Astrocyte (in vitro differentiated cells and primary cell): ENCODE data around the gene CRTAP. TPM values are rescaled to one million over a fixed set of nuclear protein-coding genes. Genes with fewer than 3 reads are reported as not detected.

Source experiments
- DNase-seq: peaks from one replicate; pipeline ENCODE4 v3.0.0-alpha.2; 2010; ENCODE audit warnings: low read depth
- FAIRE-seq: peaks from 2 replicates; lab custom pipeline; 2011; peaks lifted over from hg19 to GRCh38; lab: Jason Lieb, UNC
- H2AFZ ChIP-seq: 2 replicates; pipeline ENCODE4 v1.6.0; 2012; ENCODE audit warnings: low read depth, low read length, inconsistent platforms
- H3K27ac ChIP-seq: 2 replicates; pipeline ENCODE4 v1.5.1; 2011; ENCODE audit warnings: low read depth, low read length, inconsistent platforms
- H3K27me3 ChIP-seq: 2 replicates; pipeline ENCODE4 v1.6.0; 2011; ENCODE audit warnings: low read length, inconsistent platforms; ENCODE audit not compliant: insufficient read depth
- H3K36me3 ChIP-seq: 2 replicates; pipeline ENCODE4 v1.5.1; 2011; ENCODE audit warnings: low read length, inconsistent platforms; ENCODE audit not compliant: insufficient read depth
- H3K4me1 ChIP-seq: 2 replicates; pipeline ENCODE4 v1.5.1; 2011; ENCODE audit warnings: low read length, inconsistent platforms; ENCODE audit not compliant: insufficient read depth
- H3K4me2 ChIP-seq: 2 replicates; pipeline ENCODE4 v1.6.0; 2012; ENCODE audit warnings: low read length, inconsistent platforms
- H3K4me3 ChIP-seq: 2 replicates; pipeline ENCODE4 v1.5.1; 2011; ENCODE audit warnings: low read depth, mild to moderate bottlenecking, low read length, inconsistent platforms; ENCODE audit not compliant: insufficient read depth
- H3K79me2 ChIP-seq: 2 replicates; pipeline ENCODE4 v1.6.0; 2012; ENCODE audit warnings: mild to moderate bottlenecking, low read length, inconsistent platforms; ENCODE audit not compliant: insufficient read depth
- H3K9ac ChIP-seq: 2 replicates; pipeline ENCODE4 v1.6.0; 2012; ENCODE audit warnings: mild to moderate bottlenecking, low read length, inconsistent platforms
- H3K9me3 ChIP-seq: 2 replicates; pipeline ENCODE4 v1.5.1; 2012; ENCODE audit warnings: low read depth, mild to moderate bottlenecking, low read length, inconsistent platforms; ENCODE audit not compliant: insufficient read depth
- H4K20me1 ChIP-seq: 2 replicates; pipeline ENCODE4 v1.6.0; 2012; ENCODE audit warnings: low read length, inconsistent platforms; ENCODE audit not compliant: insufficient read depth
- H3K27ac Mint-ChIP-seq: one replicate; pipeline ENCODE4 v1.8.0; 2021; ENCODE audit warnings: mild to moderate bottlenecking, mixed read lengths; ENCODE audit not compliant: unreplicated experiment
- H3K27me3 Mint-ChIP-seq: one replicate; pipeline ENCODE4 v1.8.0; 2021; ENCODE audit warnings: low read depth, mixed read lengths; ENCODE audit not compliant: unreplicated experiment
- H3K36me3 Mint-ChIP-seq: one replicate; pipeline ENCODE4 v1.8.0; 2021; ENCODE audit warnings: low read depth, mixed read lengths; ENCODE audit not compliant: unreplicated experiment
- H3K4me1 Mint-ChIP-seq: one replicate; pipeline ENCODE4 v1.8.0; 2021; ENCODE audit warnings: low read depth, mixed read lengths; ENCODE audit not compliant: unreplicated experiment
- H3K4me3 Mint-ChIP-seq: one replicate; pipeline ENCODE4 v1.8.0; 2021; ENCODE audit warnings: mild to moderate bottlenecking, moderate library complexity, mixed read lengths; ENCODE audit not compliant: unreplicated experiment
- H3K9me3 Mint-ChIP-seq: one replicate; pipeline ENCODE4 v1.8.0; 2021; ENCODE audit warnings: mild to moderate bottlenecking, mixed read lengths; ENCODE audit not compliant: unreplicated experiment
- CTCF ChIP-seq: IDR thresholded peaks from 2 replicates; pipeline ENCODE4 v1.5.1; 2011; ENCODE audit warnings: low read depth, mild to moderate bottlenecking, inconsistent platforms, low read length, moderate library complexity; ENCODE audit not compliant: insufficient read depth
- EZH2 ChIP-seq: IDR thresholded peaks from 2 replicates; pipeline ENCODE4 v1.6.1; 2012; ENCODE audit warnings: mild to moderate bottlenecking, low read length, inconsistent platforms; ENCODE audit not compliant: insufficient read depth
- total RNA-seq: library from RNA; stranded (reverse); gene quantifications from 2 replicates; pipeline ENCODE4 v1.2.1, GENCODE V29; 2021

The CRTAP gene
- total RNA-seq, 1 donor from 2014 or later = 145 TPM

- Histone ChIP-seq H3K9ac (no peak overlapping the region), H3K79me2 (no peaks in the 10 kb centered on the region), H2AFZ (no peak overlapping the region), H3K36me3 (no peaks in the 10 kb centered on the region), H4K20me1 (no peaks in the 10 kb centered on the region), H3K27ac (no peak overlapping the region), H3K9me3 (no peaks in the 10 kb centered on the region), H3K27me3 (no peaks in the 10 kb centered on the region), H3K4me2 (no peak overlapping the region), H3K4me1 (no peaks in the 10 kb centered on the region), H3K4me3 (no peak overlapping the region)
- Mint-ChIP-seq H3K27me3 (no peaks in the 10 kb centered on the region), H3K9me3 (no peaks in the 10 kb centered on the region), H3K4me3 (no peak overlapping the region), H3K4me1 (no peaks in the 10 kb centered on the region), H3K36me3 (no peaks in the 10 kb centered on the region), H3K27ac (no peak overlapping the region)
- FAIRE-seq (no peak), DNase-seq (no peak)
- TF ChIP-seq CTCF (no peak), EZH2 (no peak)
Measured at GRCh38 chr3:33194303-33194702, 80.5 kb downstream of the CRTAP start.

- Histone ChIP-seq H2AFZ (no peak overlapping the region), H3K9me3 (no peaks in the 10 kb centered on the region), H3K4me2 (no peak overlapping the region), H3K79me2 (no peaks in the 10 kb centered on the region), H3K4me1 (no peaks in the 10 kb centered on the region), H3K27me3 (no peaks in the 10 kb centered on the region), H3K27ac (no peak overlapping the region), H4K20me1 (no peaks in the 10 kb centered on the region), H3K4me3 (no peak overlapping the region), H3K36me3 (no peaks in the 10 kb centered on the region), H3K9ac (no peak overlapping the region)
- no peaks in the 10 kb centered on the region for H3K36me3 Mint-ChIP-seq
- H3K4me3 Mint-ChIP-seq = no peak overlapping the region
- no peaks in the 10 kb centered on the region for H3K9me3 Mint-ChIP-seq
- no peaks in the 10 kb centered on the region for H3K4me1 Mint-ChIP-seq
- H3K27me3 Mint-ChIP-seq = no peaks in the 10 kb centered on the region
- TF ChIP-seq CTCF (no peak), EZH2 (no peak)
- H3K27ac Mint-ChIP-seq = no peak overlapping the region
- no peak for DNase-seq
- FAIRE-seq = no peak
Measured at GRCh38 chr3:33196538-33196937, 82.7 kb downstream of the CRTAP start.

Other genes starting within 250 kb of the CRTAP start
- not detected in 2 replicates for gene CCR4, start 162.4 kb upstream of the CRTAP start, total RNA-seq
- 128 and 148 TPM in 2 replicates for gene GLB1, start 16.9 kb upstream of the CRTAP start, total RNA-seq
- 15.1 TPM in 2 replicates for gene TMPPE, start 16.9 kb upstream of the CRTAP start, total RNA-seq
- 2.8 and 2.9 TPM in 2 replicates for gene SUSD5, start 104.8 kb downstream of the CRTAP start, total RNA-seq
- gene FBXL2, start 163.4 kb downstream of the CRTAP start, total RNA-seq = 23.3 and 25.6 TPM in 2 replicates